H1 (cell line): Measurements from ENCODE around the gene ELMO1. TPM values are rescaled to one million over a fixed set of nuclear protein-coding genes. Genes with fewer than 3 reads are reported as not detected.

Experiments used
- CTCF ChIA-PET: fragments of 300-600 bp; sonication (Branson Sonifier 250); formaldehyde crosslinking; loops from one replicate; lab custom pipeline; 2021; ENCODE audit not compliant: partially characterized antibody; lab: Charles Lee
- POLR2A ChIA-PET: fragments of 300-600 bp; sonication (Branson Sonifier 250); formaldehyde crosslinking; loops from one replicate; lab custom pipeline; 2021; ENCODE audit warnings: inconsistent platforms; ENCODE audit not compliant: partially characterized antibody; lab: Charles Lee
- DNase-seq, 2 experiments: peaks; one replicate each; pipeline versions ENCODE4 v3.0.0 to v3.0.0-alpha.2; 2010 to 2022; ENCODE audit warnings: low spot score in 2 of 2, low read depth in 1 of 2, mixed read lengths in 1 of 2
- FAIRE-seq: peaks from 2 replicates; lab custom pipeline; 2011; peaks lifted over from hg19 to GRCh38; lab: Jason Lieb, UNC
- H2AFZ ChIP-seq: 2 replicates; pipeline ENCODE4 v1.8.1; 2012; ENCODE audit warnings: low read length, inconsistent platforms
- H2AK5ac ChIP-seq: 2 replicates; pipeline ENCODE4 v1.6.1; 2013; ENCODE audit warnings: low read depth, low read length
- H2BK120ac ChIP-seq: replicated peaks from 2 replicates; pipeline ENCODE3; 2013; ENCODE audit warnings: low read depth, low read length, inconsistent platforms
- H2BK12ac ChIP-seq: 2 replicates; pipeline ENCODE4 v1.6.1; 2013; ENCODE audit warnings: low read depth, low read length
- H2BK15ac ChIP-seq: 2 replicates; pipeline ENCODE4 v1.6.1; 2013; ENCODE audit warnings: low read length
- H2BK20ac ChIP-seq: 2 replicates; pipeline ENCODE4 v1.6.1; 2013; ENCODE audit warnings: low read length
- H2BK5ac ChIP-seq: 2 replicates; pipeline ENCODE4 v1.6.1; 2013; ENCODE audit warnings: low read depth, low read length
- H3K14ac ChIP-seq: 2 replicates; pipeline ENCODE4 v1.6.1; 2013; ENCODE audit warnings: inconsistent platforms; ENCODE audit not compliant: insufficient read length
- H3K18ac ChIP-seq: 2 replicates; pipeline ENCODE4 v1.6.1; 2013; ENCODE audit warnings: low read length; ENCODE audit errors: extremely low read depth
- H3K23ac ChIP-seq: 2 replicates; pipeline ENCODE4 v1.6.1; 2013; ENCODE audit warnings: inconsistent platforms; ENCODE audit not compliant: insufficient read length
- H3K23me2 ChIP-seq: 2 replicates; pipeline ENCODE4 v1.6.1; 2013; ENCODE audit warnings: low read depth, low read length
- H3K27ac ChIP-seq: 2 replicates; pipeline ENCODE4 v1.6.1; 2011; ENCODE audit warnings: low read depth, low read length, inconsistent platforms
- H3K27me3 ChIP-seq, 4 experiments: replicated peaks in 1 of 4; 1 replicate in 1 of 4; 2 replicates in 3 of 4; pipeline versions ENCODE4 v1.6.1 to v1.8.1; 2011 to 2013; ENCODE audit warnings: low read length in 3 of 4, mild to moderate bottlenecking in 3 of 4, inconsistent platforms in 2 of 4, mixed read lengths in 2 of 4, moderate library complexity in 1 of 4; ENCODE audit not compliant: control insufficient read depth in 3 of 4, insufficient read depth in 3 of 4; ENCODE audit errors: extremely low read depth in 1 of 4
- H3K36me3 ChIP-seq, 4 experiments: 2 replicates each; pipeline versions ENCODE4 v1.6.1 to v1.8.1; 2011 to 2013; ENCODE audit warnings: mild to moderate bottlenecking in 4 of 4, low read length in 3 of 4, moderate library complexity in 2 of 4, control low read depth in 1 of 4, inconsistent platforms in 1 of 4; ENCODE audit not compliant: insufficient read depth in 4 of 4, control insufficient read depth in 2 of 4
- H3K4ac ChIP-seq: replicated peaks from 2 replicates; pipeline ENCODE3; 2013; ENCODE audit warnings: low read length, low read depth, mixed read lengths, inconsistent platforms; ENCODE audit not compliant: insufficient read length
- H3K4me1 ChIP-seq, 4 experiments: replicated peaks in 1 of 4; 1 replicate in 1 of 4; 2 replicates in 3 of 4; pipeline versions ENCODE4 v1.6.1 to v1.8.1; 2011 to 2013; ENCODE audit warnings: low read length in 3 of 4, inconsistent platforms in 2 of 4, mixed read lengths in 1 of 4; ENCODE audit not compliant: insufficient read depth in 4 of 4, control insufficient read depth in 3 of 4
- H3K4me2 ChIP-seq, 2 experiments: 2 replicates each; pipeline versions ENCODE4 v1.6.1 to v1.8.1; 2011 to 2013; ENCODE audit warnings: low read depth in 2 of 2, low read length in 2 of 2, control low read depth in 1 of 2, inconsistent platforms in 1 of 2, mild to moderate bottlenecking in 1 of 2; ENCODE audit not compliant: insufficient read depth in 1 of 2
- H3K4me3 ChIP-seq, 4 experiments: fragments of 200-600, 300-600 bp in 1 of 4; sonication (generic), shearing (Covaris generic), sonication (Bioruptor Twin) in 1 of 4; 2 replicates each; pipeline versions ENCODE4 v1.5.1 to v1.8.1; 2011 to 2016; ENCODE audit warnings: low read length in 4 of 4, low read depth in 3 of 4, control low read depth in 2 of 4, inconsistent platforms in 2 of 4, mild to moderate bottlenecking in 2 of 4, mixed read lengths in 1 of 4, moderate library complexity in 1 of 4; ENCODE audit not compliant: insufficient read depth in 2 of 4; ENCODE audit errors: extremely low read depth in 1 of 4
- H3K56ac ChIP-seq: replicated peaks from 2 replicates; pipeline ENCODE3; 2013; ENCODE audit warnings: low read depth, mild to moderate bottlenecking, mixed read lengths, low read length, inconsistent platforms; ENCODE audit not compliant: insufficient read length
- H3K79me1 ChIP-seq: 2 replicates; pipeline ENCODE4 v1.6.1; 2013; ENCODE audit warnings: low read depth, low read length, control low read depth
- H3K79me2 ChIP-seq, 2 experiments: 2 replicates each; pipeline versions ENCODE4 v1.6.1 to v1.8.1; 2012 to 2013; ENCODE audit warnings: low read length in 2 of 2, mild to moderate bottlenecking in 2 of 2, inconsistent platforms in 1 of 2; ENCODE audit not compliant: insufficient read depth in 2 of 2, control insufficient read depth in 1 of 2
- H3K9ac ChIP-seq, 4 experiments: replicated peaks in 1 of 4; 1 replicate in 1 of 4; 2 replicates in 3 of 4; pipeline versions ENCODE4 v1.6.1 to v1.8.1; 2011 to 2013; ENCODE audit warnings: low read depth in 3 of 4, low read length in 3 of 4, control low read depth in 2 of 4, mild to moderate bottlenecking in 2 of 4, moderate library complexity in 2 of 4, inconsistent platforms in 1 of 4; ENCODE audit errors: extremely low read depth in 1 of 4
- H3K9me3 ChIP-seq, 2 experiments: 2 replicates each; pipeline versions ENCODE4 v1.6.1 to v1.8.1; 2012 to 2013; ENCODE audit warnings: mild to moderate bottlenecking in 2 of 2, moderate library complexity in 2 of 2, control low read depth in 1 of 2, inconsistent platforms in 1 of 2, low read depth in 1 of 2, low read length in 1 of 2, mixed read lengths in 1 of 2; ENCODE audit not compliant: insufficient read depth in 2 of 2
- H4K20me1 ChIP-seq, 2 experiments: replicated peaks in 1 of 2; 2 replicates each; pipeline versions ENCODE3 to v1.8.1; 2011 to 2013; ENCODE audit warnings: inconsistent platforms in 2 of 2, low read length in 2 of 2, mild to moderate bottlenecking in 1 of 2; ENCODE audit not compliant: insufficient read depth in 2 of 2, control insufficient read depth in 1 of 2
- H4K5ac ChIP-seq: 2 replicates; pipeline ENCODE4 v1.6.1; 2013; ENCODE audit warnings: low read length, low read depth, mixed read lengths, inconsistent platforms; ENCODE audit not compliant: insufficient read length
- H4K8ac ChIP-seq: 2 replicates; pipeline ENCODE4 v1.8.0; 2013; ENCODE audit warnings: mild to moderate bottlenecking, moderate library complexity, low read length, inconsistent platforms; ENCODE audit not compliant: insufficient read depth; ENCODE audit errors: extremely low read depth
- H4K91ac ChIP-seq: replicated peaks from 2 replicates; pipeline ENCODE3; 2013; ENCODE audit warnings: low read length, mixed read lengths, inconsistent platforms; ENCODE audit not compliant: insufficient read length
- BRCA1 ChIP-seq: IDR thresholded peaks from 2 replicates; pipeline ENCODE4 v1.6.1; 2012; ENCODE audit warnings: low read depth, low read length, improper control_type of control experiment
- CBX8 ChIP-seq: fragments of 300-800, 300-1000 bp; sonication (generic); IDR thresholded peaks from 2 replicates; pipeline ENCODE4 v1.7.1; 2016; ENCODE audit warnings: low read depth, low read length, borderline replicate concordance
- CTCF ChIP-seq, 3 experiments: IDR thresholded peaks; 1 replicate in 2 of 3; 2 replicates in 1 of 3; pipeline versions ENCODE4 v1.5.1 to v1.6.1; 2011; ENCODE audit warnings: low read length in 3 of 3, mild to moderate bottlenecking in 3 of 3, inconsistent platforms in 2 of 3, low read depth in 1 of 3, moderate library complexity in 1 of 3; ENCODE audit not compliant: insufficient read depth in 1 of 3; ENCODE audit errors: control extremely low read depth in 1 of 3
- EGR1 ChIP-seq: IDR thresholded peaks from 2 replicates; pipeline ENCODE4 v1.6.1; 2011; ENCODE audit warnings: low read depth, low read length, borderline replicate concordance
- EP300 ChIP-seq, 2 experiments: IDR thresholded peaks; 1 replicate in 1 of 2; 2 replicates in 1 of 2; pipeline ENCODE4 v1.6.1; 2011 to 2012; ENCODE audit warnings: low read depth in 2 of 2, low read length in 2 of 2, mild to moderate bottlenecking in 2 of 2, borderline replicate concordance in 1 of 2, inconsistent platforms in 1 of 2, moderate library complexity in 1 of 2
- EZH2 ChIP-seq: fragments of 200-600 bp; sonication (generic); IDR thresholded peaks from 2 replicates; pipeline ENCODE4 v1.7.1; 2012; ENCODE audit warnings: low read depth, mild to moderate bottlenecking, moderate library complexity, low read length, inconsistent platforms; ENCODE audit not compliant: severe bottlenecking
- HDAC6 ChIP-seq: IDR thresholded peaks from one replicate; pipeline ENCODE4 v1.7.1; 2012; ENCODE audit warnings: low read depth, mild to moderate bottlenecking, inconsistent platforms, low read length, moderate library complexity
- KDM1A ChIP-seq: fragments of 200-600, 300-600 bp; sonication (generic); IDR thresholded peaks from 2 replicates; pipeline ENCODE4 v1.7.1; 2016; ENCODE audit warnings: mild to moderate bottlenecking, low read length, borderline replicate concordance
- RNF2 ChIP-seq: fragments of 200-900, 300-1000 bp; sonication (generic); IDR thresholded peaks from 2 replicates; pipeline ENCODE4 v1.7.1; 2016; ENCODE audit warnings: borderline replicate concordance, low read depth, mild to moderate bottlenecking, antibody characterized with exemption, low read length; ENCODE audit not compliant: poor library complexity, severe bottlenecking; ENCODE audit errors: missing control alignments
- SP1 ChIP-seq: IDR thresholded peaks from 2 replicates; pipeline ENCODE4 v1.6.1; 2011; ENCODE audit warnings: low read depth, low read length
- polyA plus RNA-seq, 7 experiments: library from polyadenylated mRNA; depleted of rRNA in 3 of 7; stranded (reverse) in 5 of 7; unstranded in 2 of 7; fragments of >200 nt in 5 of 7; fragments of 200-250 nt in 2 of 7; gene quantifications; 1 replicate in 5 of 7; 2 replicates in 1 of 7; 4 replicates in 1 of 7; pipeline versions ENCODE4 v1.2.1 to v1.2.3, GENCODE V29; 2011 to 2013; ENCODE audit warnings: missing spikeins in 2 of 7, mixed read lengths in 2 of 7
- total RNA-seq: library from RNA; stranded (reverse); fragmentation: NEBNext Ultra II Directional; extraction: Animal tissue kit (Norgen Biotek cat#: 25700); gene quantifications from 2 replicates; pipeline ENCODE4 v1.2.1, GENCODE V29; 2021
- TF ChIP-seq, protein P1 (sequence below): IDR thresholded peaks from 2 replicates; pipeline ENCODE4 v1.6.1; 2011; ENCODE audit warnings: low read depth, mild to moderate bottlenecking, low read length; ENCODE audit not compliant: insufficient read depth

Gene ELMO1
- total and polyA plus RNA-seq, 2 of the 8 experiments (the other 6 are each of a cell fraction or from before 2014, with no cell fraction given), result 18.4 to 21.0 TPM

- no peaks in the 10 kb centered on the region; a peak in 1 of 4 replicates for H3K9me3 ChIP-seq
- FAIRE-seq (no peak), DNase-seq (no peak)
- no peak overlapping the region for H2BK15ac ChIP-seq
- no peak overlapping the region for H3K4me3 ChIP-seq
- ChIA-PET POLR2A (no interaction called here), CTCF (interaction anchor here (1.7 to 3.0 kb wide), 4 partner anchors 9 to 204 kb away, joined by 6 to 14 read pairs (median 9); no protein-coding TSS in a partner anchor)
- no peak overlapping the region for H3K4me2 ChIP-seq
- H3K9ac ChIP-seq, result no peak overlapping the region
- no peak overlapping the region for H2AK5ac ChIP-seq
- H2BK120ac ChIP-seq, result no peak overlapping the region
- H3K79me2 ChIP-seq, result no peaks in the 10 kb centered on the region
- H3K27ac ChIP-seq, result no peak overlapping the region
- H2BK12ac ChIP-seq, result no peak overlapping the region
- H3K4me1 ChIP-seq, result no peaks in the 10 kb centered on the region
- no peak overlapping the region for H3K4ac ChIP-seq
- no peak overlapping the region for H2AFZ ChIP-seq
- no peaks in the 10 kb centered on the region for H3K27me3 ChIP-seq
- no peak overlapping the region for H4K8ac ChIP-seq
- H3K23ac ChIP-seq, result no peak overlapping the region
- H3K56ac ChIP-seq, result no peak overlapping the region
- H4K20me1 ChIP-seq, result no peaks in the 10 kb centered on the region
- no peak overlapping the region for H2BK5ac ChIP-seq
- no peak overlapping the region for H4K5ac ChIP-seq
- H4K91ac ChIP-seq, result no peak overlapping the region
- no peak overlapping the region for H3K18ac ChIP-seq
- no peaks in the 10 kb centered on the region for H3K23me2 ChIP-seq
- H3K14ac ChIP-seq, result no peak overlapping the region
- H3K36me3 ChIP-seq, result no peaks in the 10 kb centered on the region
- H3K79me1 ChIP-seq, result no peaks in the 10 kb centered on the region
- H2BK20ac ChIP-seq, result no peak overlapping the region
- no peak for TF ChIP-seq RNF2
- TF ChIP-seq EGR1, result no peak
- TF ChIP-seq KDM1A, result no peak
- no peak for TF ChIP-seq HDAC6
- no peak for TF ChIP-seq CTCF (IDR thresholded peaks at IDR 0.05; ENCODE audit: control extremely low read depth in 1 of 3, insufficient read depth in 1 of 3, low read depth in 1 of 3, low read length in 3 of 3)
- TF ChIP-seq EZH2, result no peak
- TF ChIP-seq SP1, result no peak
- TF ChIP-seq BRCA1, result no peak
- TF ChIP-seq, protein P1, sequence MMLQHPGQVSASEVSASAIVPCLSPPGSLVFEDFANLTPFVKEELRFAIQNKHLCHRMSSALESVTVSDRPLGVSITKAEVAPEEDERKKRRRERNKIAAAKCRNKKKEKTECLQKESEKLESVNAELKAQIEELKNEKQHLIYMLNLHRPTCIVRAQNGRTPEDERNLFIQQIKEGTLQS, result no peak
- no peak for TF ChIP-seq CBX8
- TF ChIP-seq EP300 (IDR thresholded peaks at IDR 0.05; ENCODE audit: borderline replicate concordance in 1 of 2, low read depth in 2 of 2, low read length in 2 of 2), result no peak
Observed at GRCh38 chr7:36977878-36978277, 470.8 kb downstream of the ELMO1 start.
